Transverse colon (tissue), 4 donors: ENCODE measurements around the gene EFCAB8. TPM values are rescaled to one million over a fixed set of nuclear protein-coding genes. Genes with fewer than 3 reads are reported as not detected.
"Not testable (repeated sequence)": the region's sequence is repeated elsewhere in the genome, so short reads cannot be mapped to it uniquely, and the experiment has no call there.

ENCODE experiments used
- DNase-seq: peaks from one replicate; pipeline ENCODE4 v3.0.0-alpha.2; 2019
- H3K27ac ChIP-seq, 4 donors: fragments of 200-600 bp; sonication (generic); 2 replicates each; pipeline ENCODE4 v1.5.1; 2016 to 2018; ENCODE audit warnings: inconsistent platforms in 4 of 4
- H3K27me3 ChIP-seq: fragments of 200-600 bp; sonication (generic); 2 replicates; pipeline ENCODE4 v1.5.1; 2017; ENCODE audit warnings: inconsistent platforms
- H3K36me3 ChIP-seq, 4 donors: fragments of 200-600 bp; sonication (generic); 2 replicates each; pipeline ENCODE4 v1.5.1; 2017 to 2019; ENCODE audit warnings: inconsistent platforms in 4 of 4
- H3K4me1 ChIP-seq, 4 donors: fragments of 200-600 bp; sonication (generic); 2 replicates each; pipeline ENCODE4 v1.5.1; 2017 to 2020; ENCODE audit warnings: inconsistent platforms in 4 of 4
- H3K4me3 ChIP-seq, 4 donors: fragments of 200-600 bp; sonication (generic); 1 replicate in 1 of 4; 2 replicates in 3 of 4; pipeline versions ENCODE4 v1.5.1 to v1.6.1; 2017 to 2019; ENCODE audit warnings: inconsistent platforms in 4 of 4
- H3K9me3 ChIP-seq, 2 donors: fragments of 200-600 bp; sonication (generic); 2 replicates each; pipeline ENCODE4 v1.5.1; 2017 to 2019; ENCODE audit warnings: inconsistent platforms in 2 of 2
- CTCF ChIP-seq, 5 experiments: fragments of 200-600 bp in 3 of 5; fragments of 450-650 bp in 2 of 5; sonication (generic) in 3 of 5; IDR thresholded peaks; 1 replicate in 2 of 5; 2 replicates in 3 of 5; pipeline ENCODE4 v1.5.1; 2016 to 2017; ENCODE audit warnings: antibody characterized with exemption in 5 of 5, inconsistent platforms in 3 of 5, mild to moderate bottlenecking in 2 of 5, moderate library complexity in 1 of 5
- EP300 ChIP-seq: sonication (generic); formaldehyde crosslinking; IDR thresholded peaks from one replicate; pipeline ENCODE4 v1.6.1; 2017; ENCODE audit warnings: antibody characterized with exemption, low read depth
- POLR2A ChIP-seq: fragments of 450-650 bp; IDR thresholded peaks from one replicate; pipeline ENCODE4 v1.6.1; 2016; ENCODE audit warnings: antibody characterized with exemption, mild to moderate bottlenecking, moderate library complexity
- POLR2AphosphoS5 ChIP-seq, 3 donors: sonication (generic); formaldehyde crosslinking; IDR thresholded peaks; one replicate each; pipeline ENCODE4 v1.6.1; 2016; ENCODE audit warnings: antibody characterized with exemption in 3 of 3
- WGBS, 2 donors: methylation state at CpG; one replicate each; pipeline ENCODE4 v1.1.5; 2018; ENCODE audit warnings: low coverage in 1 of 2; 5-methylcytosine and 5-hydroxymethylcytosine counted together
- in situ Hi-C, 4 donors: fragments of 200-750 bp; cut with MboI; loops; one replicate each; pipeline versions ENCODE4 v1.15.0 to v1.15.1; 2017; ENCODE audit warnings: low sequenced_read_pairs in 3 of 4, low pct_ligation_motif_present in 1 of 4, low pct_unique_long_range_greater_than_20kb in 1 of 4
- intact Hi-C: fragments of 100-400 bp; cut with DNase I; formaldehyde crosslinking; loops from one replicate; pipeline ENCODE4 v1.15.1; 2023; ENCODE audit warnings: low total_unique reads
- total RNA-seq, 4 donors: library from RNA; depleted of rRNA; stranded (reverse); fragments of >200 nt; gene quantifications; one replicate each; pipeline ENCODE4 v1.1.0, GENCODE V29; 2016

The EFCAB8 gene
- total RNA-seq, 4 donors from 2014 or later, result 0.14 TPM; not detected in 3

DNA sequence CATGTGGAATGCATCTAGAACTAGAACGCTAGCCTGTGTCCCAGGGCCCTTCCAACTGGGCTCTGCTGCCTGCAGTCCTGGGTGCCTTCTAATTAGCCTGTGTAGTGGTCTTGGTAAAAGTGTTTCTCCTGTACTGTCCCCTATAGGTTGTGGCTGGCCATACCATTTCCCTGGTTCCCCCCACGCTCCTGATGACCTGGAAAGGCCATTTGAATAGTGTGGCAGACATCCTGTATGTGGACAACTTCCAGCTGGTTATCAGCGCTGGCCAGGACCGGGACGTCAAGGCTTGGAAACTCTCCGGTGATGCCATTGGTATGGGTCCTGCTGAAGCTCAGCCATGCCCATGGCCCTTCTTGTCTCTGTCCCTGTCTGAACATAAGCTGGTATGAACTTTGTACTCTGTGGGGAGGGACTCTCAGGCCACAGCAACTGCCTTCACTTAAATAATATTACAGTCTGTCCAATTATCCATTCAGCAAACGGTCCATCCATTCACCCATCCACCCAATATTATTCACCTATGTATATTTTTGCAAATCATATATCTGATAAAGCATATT lies 84.8 kb downstream of the EFCAB8 start:
- no peaks in the 10 kb centered on the region for H3K36me3 ChIP-seq
- H3K4me1 ChIP-seq, result no peaks in the 10 kb centered on the region
- H3K4me3 ChIP-seq, result no peak overlapping the region
- TF ChIP-seq POLR2AphosphoS5 (IDR thresholded peaks at IDR 0.05), result no peak
- no peak for TF ChIP-seq CTCF (IDR thresholded peaks at IDR 0.05)
- TF ChIP-seq EP300, result no peak
- no peak for TF ChIP-seq POLR2A
- intact Hi-C loops (no loop called here), in situ Hi-C loops (no loop called here)
- WGBS, 2 donors, result 78 to 79% methylated on average over 5 to 7 of the region's 7 CpGs
- H3K27ac ChIP-seq, result no peak overlapping the region
- DNase-seq, result no peak
- H3K9me3 ChIP-seq, result no peaks in the 10 kb centered on the region
- H3K27me3 ChIP-seq, result peaks cover 5% of the 10 kb centered on the region

GRCh38 chr20:32945710-32946221 lies 87.0 kb downstream of the EFCAB8 start:
- Histone ChIP-seq H3K4me1 (no peaks in the 10 kb centered on the region), H3K27me3 (peaks cover 8% of the 10 kb centered on the region), H3K36me3 (no peaks in the 10 kb centered on the region), H3K27ac (no peak overlapping the region), H3K9me3 (no peaks in the 10 kb centered on the region), H3K4me3 (no peak overlapping the region)
- intact Hi-C loops (no loop called here), in situ Hi-C loops (no loop called here)
- TF ChIP-seq EP300 (no peak), POLR2A (no peak), CTCF (IDR thresholded peaks at IDR 0.05) (peak; percentile 15 to 28 (median 26)), POLR2AphosphoS5 (IDR thresholded peaks at IDR 0.05) (no peak)
- no peak for DNase-seq
- 19 to 39% methylated on average over 2 to 4 of the region's 4 CpGs for WGBS, 2 donors

DNA sequence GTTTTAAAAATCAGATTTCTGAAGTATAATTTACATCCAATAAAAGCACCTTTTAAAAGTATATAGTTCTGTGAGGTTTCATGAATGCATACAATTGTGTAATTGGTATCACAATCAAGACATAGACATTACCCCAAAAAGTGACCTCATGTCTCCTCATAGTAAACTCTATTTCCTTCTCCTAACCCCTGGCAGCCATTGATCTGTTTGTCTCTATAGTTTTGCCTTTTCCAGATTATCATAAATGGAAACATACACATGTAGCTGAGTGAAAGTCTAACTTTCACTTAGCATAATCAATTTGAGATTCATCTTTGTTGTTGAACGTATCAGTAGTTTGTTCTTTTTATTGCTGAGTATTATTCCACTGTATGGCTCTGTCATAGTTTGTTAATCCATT lies 87.9 kb downstream of the EFCAB8 start:
- 60 to 73% methylated on average over 1 of the region's 1 CpG for WGBS, 2 donors
- peaks cover 8% of the 10 kb centered on the region for H3K27me3 ChIP-seq
- in situ Hi-C loops, result no loop called here
- H3K36me3 ChIP-seq, result no peaks in the 10 kb centered on the region
- DNase-seq, result no peak
- H3K4me1 ChIP-seq, result no peaks in the 10 kb centered on the region
- no peaks in the 10 kb centered on the region for H3K9me3 ChIP-seq
- no peak overlapping the region for H3K27ac ChIP-seq
- TF ChIP-seq EP300 (no peak), POLR2AphosphoS5 (IDR thresholded peaks at IDR 0.05) (no peak), CTCF (IDR thresholded peaks at IDR 0.05) (no peak), POLR2A (no peak)
- no peak overlapping the region for H3K4me3 ChIP-seq
- intact Hi-C loops, result no loop called here

GRCh38 chr20:32950539-32950938 lies 91.8 kb downstream of the EFCAB8 start:
- H3K9me3 ChIP-seq, H3K36me3 ChIP-seq, in situ Hi-C loops, H3K4me3 ChIP-seq, DNase-seq, H3K4me1 ChIP-seq, H3K27ac ChIP-seq, intact Hi-C loops: not testable (repeated sequence)
- H3K27me3 ChIP-seq, result peaks cover 14% of the 10 kb centered on the region
- WGBS, 2 donors, result 15 to 22% methylated on average over 3 to 4 of the region's 4 CpGs

DNA sequence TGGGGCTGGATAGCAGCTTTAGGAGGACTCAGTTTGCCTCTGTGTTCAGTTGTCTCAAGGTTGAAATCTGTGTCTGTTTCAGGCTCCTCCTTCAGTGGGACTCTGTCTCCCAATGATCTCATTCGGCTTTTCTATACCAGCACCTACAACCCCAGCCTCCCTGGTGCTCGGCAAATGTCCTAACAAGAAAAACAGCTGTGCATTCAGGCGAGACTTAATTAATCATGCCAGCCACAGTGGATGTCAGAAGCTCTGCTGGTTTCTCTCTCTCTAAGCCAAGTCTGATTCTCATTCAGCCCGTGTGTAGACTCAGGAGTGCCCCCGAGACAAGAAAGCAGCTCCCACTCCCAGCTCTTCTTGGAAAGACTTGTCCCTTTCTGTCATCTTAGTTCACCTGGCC lies 98.7 kb downstream of the EFCAB8 start:
- 80% methylated on average over 5 of the region's 5 CpGs; no CpG with 5 or more reads in 1 of the 2 donors for WGBS, 2 donors
- H3K36me3 ChIP-seq, result no peaks in the 10 kb centered on the region
- in situ Hi-C loops, result no loop called here
- TF ChIP-seq CTCF (IDR thresholded peaks at IDR 0.05) (no peak), POLR2A (no peak), POLR2AphosphoS5 (IDR thresholded peaks at IDR 0.05) (no peak), EP300 (no peak)
- peaks cover 5% of the 10 kb centered on the region for H3K27me3 ChIP-seq
- H3K27ac ChIP-seq, result no peak overlapping the region
- intact Hi-C loops, result no loop called here
- H3K9me3 ChIP-seq, result peaks cover 20 to 23% of the 10 kb centered on the region in 2 donors
- no peak for DNase-seq
- no peaks in the 10 kb centered on the region for H3K4me1 ChIP-seq
- H3K4me3 ChIP-seq, result no peak overlapping the region
